K562 (cell line): ENCODE results near the gene CTSD. TPM values are rescaled to one million over a fixed set of nuclear protein-coding genes. Genes with fewer than 3 reads are reported as not detected.

Experiments used
- ATAC-seq: fragments of 200-7000 bp; cut with Tn5 transposase; 3 replicates; pipeline ENCODE4 v1.9.1; 2020; ENCODE audit warnings: moderate library complexity
- Bru-seq: library from RNA; stranded (reverse); fragments of 400-500 nt; gene quantifications from one replicate; lab custom pipeline; 2021; lab: Mats Ljungman, UMichigan
- BruChase-seq, 2 experiments: library from RNA; stranded (reverse); fragments of 400-500 nt; gene quantifications; one replicate each; lab custom pipeline; 2021; lab: Mats Ljungman, UMichigan
- BruUV-seq: library from RNA; stranded (reverse); fragments of 400-500 nt; replicated peaks from 2 replicates; lab custom pipeline; 2021; lab: Mats Ljungman, UMichigan
- CTCF ChIA-PET: fragments of 300-600 bp; formaldehyde crosslinking; extraction: SDS; loops from one replicate; lab custom pipeline; 2021; ENCODE audit warnings: low intra/inter-chr PET ratio; lab: Yijun Ruan, JAX
- POLR2A ChIA-PET: fragments of 300-600, 350-650 bp; sonication (Branson Sonifier 250); formaldehyde crosslinking; extraction: SDS; loops from one replicate; lab custom pipeline; 2021; ENCODE audit warnings: antibody characterized with exemption, inconsistent platforms; lab: Yijun Ruan, JAX
- DNase-seq, 4 experiments: peaks; one replicate each; pipeline versions ENCODE4 v3.0.0 to v3.0.0-alpha.2; 2011 to 2018; ENCODE audit warnings: low spot score in 3 of 4, mixed read lengths in 3 of 4; ENCODE audit errors: extremely low read depth in 1 of 4
- FAIRE-seq: peaks from 2 replicates; lab custom pipeline; 2011; peaks lifted over from hg19 to GRCh38; lab: Jason Lieb, UNC
- H2AFZ ChIP-seq: 2 replicates; pipeline ENCODE4 v1.6.0; 2011; ENCODE audit warnings: low read depth, low read length, control low read depth, inconsistent platforms
- H3K27ac ChIP-seq: fragments of 200-600 bp; 3 replicates; pipeline ENCODE4 v1.8.0; 2011; ENCODE audit warnings: low read depth, mild to moderate bottlenecking, control low read depth, inconsistent platforms, low read length, moderate library complexity, mixed read lengths; ENCODE audit errors: extremely low read depth
- H3K27me3 ChIP-seq, 2 experiments: fragments of 300-600 bp in 1 of 2; 2 replicates in 1 of 2; 3 replicates in 1 of 2; pipeline versions ENCODE4 v1.6.0 to v1.8.0; 2011; ENCODE audit warnings: inconsistent platforms in 2 of 2, low read length in 2 of 2, mild to moderate bottlenecking in 1 of 2, mixed read lengths in 1 of 2, moderate library complexity in 1 of 2; ENCODE audit not compliant: control insufficient read depth in 2 of 2, insufficient read depth in 2 of 2
- H3K36me3 ChIP-seq: fragments of 300-600 bp; 3 replicates; pipeline ENCODE4 v1.8.0; 2011; ENCODE audit warnings: mild to moderate bottlenecking, low read length, inconsistent platforms; ENCODE audit not compliant: control insufficient read depth, insufficient read depth
- H3K4me1 ChIP-seq, 2 experiments: fragments of 200-600 bp in 1 of 2; replicated peaks in 1 of 2; 2 replicates in 1 of 2; 3 replicates in 1 of 2; pipeline versions ENCODE4 v1.5.1 to v1.8.0; 2011; ENCODE audit warnings: inconsistent platforms in 2 of 2, low read length in 2 of 2, mild to moderate bottlenecking in 1 of 2, mixed read lengths in 1 of 2, moderate library complexity in 1 of 2; ENCODE audit not compliant: control insufficient read depth in 2 of 2, insufficient read depth in 2 of 2
- H3K4me2 ChIP-seq: 2 replicates; pipeline ENCODE4 v1.6.1; 2011; ENCODE audit warnings: low read length, control low read depth, inconsistent platforms, mixed read lengths; ENCODE audit not compliant: insufficient read depth
- H3K4me3 ChIP-seq: fragments of 200-600 bp; sonication (generic), shearing (Covaris generic); 2 replicates; pipeline ENCODE4 v1.5.1; 2016; ENCODE audit warnings: control low read depth, inconsistent platforms
- H3K79me2 ChIP-seq: fragments of 200-600 bp; 3 replicates; pipeline ENCODE4 v1.8.0; 2011; ENCODE audit warnings: low read length, inconsistent platforms; ENCODE audit not compliant: control insufficient read depth, insufficient read depth
- H3K9ac ChIP-seq, 2 experiments: 2 replicates each; pipeline versions ENCODE4 v1.6.0 to v1.6.1; 2011; ENCODE audit warnings: low read depth in 2 of 2, low read length in 2 of 2, control low read depth in 1 of 2, inconsistent platforms in 1 of 2, mild to moderate bottlenecking in 1 of 2, mixed read lengths in 1 of 2; ENCODE audit not compliant: insufficient read depth in 1 of 2
- H3K9me1 ChIP-seq: one replicate; pipeline ENCODE4 v1.6.0; 2011; ENCODE audit warnings: inconsistent platforms, mild to moderate bottlenecking, low read length, moderate library complexity; ENCODE audit not compliant: control insufficient read depth, insufficient read depth
- H3K9me3 ChIP-seq: replicated peaks from 2 replicates; pipeline ENCODE4 v1.5.1; 2011; ENCODE audit warnings: low read depth, low read length, inconsistent platforms; ENCODE audit not compliant: control insufficient read depth, insufficient read depth
- H4K20me1 ChIP-seq: replicated peaks from 2 replicates; pipeline ENCODE4 v1.6.1; 2011; ENCODE audit warnings: low read length, inconsistent platforms, mixed read lengths; ENCODE audit not compliant: control insufficient read depth, insufficient read depth
- NFE2 ChIP-seq: IDR thresholded peaks from 2 replicates; pipeline ENCODE4 v1.6.1; 2014; ENCODE audit warnings: antibody characterized with exemption, low read depth
- TCF3 ChIP-seq: sonication (generic); formaldehyde crosslinking; IDR thresholded peaks from 2 replicates; pipeline ENCODE4 v1.4.0; 2020; ENCODE audit warnings: mild to moderate bottlenecking, missing genetic modification reagents
- USF2 ChIP-seq: sonication (generic); formaldehyde crosslinking; IDR thresholded peaks from 2 replicates; pipeline ENCODE4 v1.5.0; 2020; ENCODE audit warnings: missing genetic modification reagents
- ZNF212 ChIP-seq: fragments of 450-650 bp; formaldehyde crosslinking; IDR thresholded peaks from 2 replicates; pipeline ENCODE4 v1.4.0; 2020; ENCODE audit warnings: mild to moderate bottlenecking
- WGBS: fragments of 100-300 bp; shearing (Covaris generic); methylation state at CpG from one replicate; pipeline ENCODE4 v1.1.6; 2016; ENCODE audit warnings: low coverage, mixed read lengths; ENCODE audit not compliant: insufficient coverage; ENCODE audit errors: missing lambda C conversion rate; 5-methylcytosine and 5-hydroxymethylcytosine counted together
- in situ Hi-C: fragments of 300-500 bp; cut with MboI; formaldehyde crosslinking; loops from 4 replicates; pipeline ENCODE4 v1.15.0; 2018; ENCODE audit warnings: inconsistent platforms, mixed read lengths
- intact Hi-C: fragments of 100-400 bp; cut with micrococcal nuclease; formaldehyde crosslinking; loops from 2 replicates; pipeline ENCODE4 v1.14.2; 2022
- long read RNA-seq, 3 experiments: library from polyadenylated mRNA in 2 of 3; library from RNA in 1 of 3; unstranded in 2 of 3; stranded (forward) in 1 of 3; transcript quantifications; one replicate each; pipeline ENCODE4 v2.0.0, GENCODE V29; 2019 to 2022
- polyA minus RNA-seq, 3 experiments: library from RNA; depleted of rRNA, polyadenylated mRNA; stranded (reverse); fragments of >200 nt; gene quantifications; 2 replicates each; pipeline ENCODE4 v1.2.3, GENCODE V29; 2011
- polyA plus RNA-seq, 8 experiments: library from polyadenylated mRNA; depleted of rRNA in 4 of 8; stranded (reverse) in 5 of 8; unstranded in 3 of 8; fragments of >200 nt; fragmentation: Nextera tagmentation in 2 of 8; fragmentation: Illumina TruSeq in 1 of 8; extraction: Ambion mirVana in 2 of 8; extraction: Trizol in 1 of 8; gene quantifications; 2 replicates each; pipeline versions ENCODE4 v1.2.1 to v1.2.3, GENCODE V29; 2011 to 2014; ENCODE audit warnings: inconsistent platforms in 1 of 8, missing spikeins in 1 of 8
- total RNA-seq, 7 experiments: library from RNA; depleted of rRNA in 6 of 7; stranded (reverse); fragments of >200 nt in 6 of 7; fragmentation: Illumina TruSeq in 2 of 7; extraction: Trizol in 2 of 7; gene quantifications; 2 replicates each; pipeline versions ENCODE4 v1.2.1 to v1.2.3, GENCODE V29; 2011 to 2021; ENCODE audit warnings: low replicate concordance in 1 of 7
- TF ChIP-seq, protein P1 (sequence below), 3 experiments: IDR thresholded peaks in 2 of 3; conservative IDR thresholded peaks in 1 of 3; 2 replicates each; pipeline ENCODE4 v1.5.1; 2011 to 2012; ENCODE audit warnings: low read length in 3 of 3, mild to moderate bottlenecking in 3 of 3, control low read depth in 2 of 3, improper control_type of control experiment in 1 of 3, inconsistent platforms in 1 of 3, low read depth in 1 of 3, mixed read lengths in 1 of 3, moderate library complexity in 1 of 3; ENCODE audit not compliant: insufficient read depth in 2 of 3
- TF ChIP-seq, protein P2 (sequence below), 2 experiments: IDR thresholded peaks; 2 replicates each; pipeline ENCODE4 v1.6.1; 2011; ENCODE audit warnings: borderline replicate concordance in 1 of 2, control low read depth in 1 of 2, low read depth in 1 of 2, low read length in 1 of 2, mild to moderate bottlenecking in 1 of 2, mixed read lengths in 1 of 2, moderate library complexity in 1 of 2; ENCODE audit not compliant: insufficient read depth in 1 of 2, insufficient read length in 1 of 2, poor library complexity in 1 of 2, severe bottlenecking in 1 of 2; ENCODE audit errors: extremely low read depth in 1 of 2
- TF ChIP-seq, protein P3 (sequence below): fragments of 200-800 bp; sonication (Bioruptor generic); IDR thresholded peaks from 2 replicates; pipeline ENCODE4 v1.6.1; 2017; ENCODE audit warnings: missing genetic modification characterization, missing compliant biosample characterization

Gene CTSD
- total RNA-seq (2011; cell fraction: chromatin; rRNA removed; ENCODE audit: low replicate concordance), result 15.6 and 81.0 TPM in 2 replicates
- total RNA-seq (2011; cell fraction: nucleolus; rRNA removed), result 131 and 132 TPM in 2 replicates
- total RNA-seq (2011; cell fraction: nucleoplasm; rRNA removed), result 68.3 and 83.1 TPM in 2 replicates
- 72.3 and 87.0 TPM in 2 replicates for total RNA-seq (2014; rRNA removed)
- total RNA-seq (2014; rRNA removed; fragmentation: Illumina TruSeq; extraction: Trizol), result 10.9 and 12.3 TPM in 2 replicates
- total RNA-seq (2015; rRNA removed; fragmentation: Illumina TruSeq; extraction: Trizol), result 40.9 and 42.3 TPM in 2 replicates
- 112 and 116 TPM in 2 replicates for total RNA-seq (2021)
- 21.7 and 37.1 TPM in 2 replicates for polyA plus RNA-seq (2011; rRNA removed)
- 39.6 and 74.7 TPM in 2 replicates for polyA plus RNA-seq (2011; cell fraction: cytosol; rRNA removed)
- polyA plus RNA-seq (2011; cell fraction: nucleus; rRNA removed), result 22.7 and 35.2 TPM in 2 replicates
- polyA plus RNA-seq (2012), result 84.2 and 325 TPM in 2 replicates
- polyA plus RNA-seq (2014; fragmentation: Illumina TruSeq; extraction: Trizol), result 66.8 and 111 TPM in 2 replicates
- 1 to 10 TPM; 1.0 to 3.7 TPM for polyA plus RNA-seq (2014; fragmentation: Nextera tagmentation; extraction: Ambion mirVana)
- 40.5 and 46.8 TPM in 2 replicates for polyA plus RNA-seq (2014; rRNA removed)
- polyA minus RNA-seq (2011; rRNA and poly(A)+ RNA removed), result 12.8 and 17.9 TPM in 2 replicates
- 46.3 and 49.3 TPM in 2 replicates for polyA minus RNA-seq (2011; cell fraction: cytosol; rRNA and poly(A)+ RNA removed)
- 10.1 and 11.1 TPM in 2 replicates for polyA minus RNA-seq (2011; cell fraction: nucleus; rRNA and poly(A)+ RNA removed)
- percentile 70 among the genes with signal in this experiment for Bru-seq, nascent RNA
- percentile 71 among the genes with signal in this experiment for BruChase-seq, experiment 1, labeled RNA remaining after a 2-hour chase
- percentile 76 among the genes with signal in this experiment for BruChase-seq, experiment 2, labeled RNA remaining after a 6-hour chase
- long read RNA-seq, experiment 1, transcript CTSD-201 (9 exons, 2,123 nt), result major isoform, 45 of 175 reads
- long read RNA-seq, experiment 1, partial matches to known transcripts, result 63 of 175 reads
- long read RNA-seq, experiment 1, other reads (novel, unspliced or antisense), result 67 of 175 reads
- long read RNA-seq, experiment 2, transcript CTSD-201 (9 exons, 2,123 nt), result major isoform, 144 of 180 reads
- long read RNA-seq, experiment 2, partial matches to known transcripts, result 14 of 180 reads
- long read RNA-seq, experiment 2, other reads (novel, unspliced or antisense), result 21 of 180 reads
- long read RNA-seq, experiment 3, transcript CTSD-201 (9 exons, 2,123 nt), result major isoform, 64 of 85 reads
- long read RNA-seq, experiment 3, partial matches to known transcripts, result 12 of 85 reads
- long read RNA-seq, experiment 3, other reads (novel, unspliced or antisense), result 8 of 85 reads

DNA sequence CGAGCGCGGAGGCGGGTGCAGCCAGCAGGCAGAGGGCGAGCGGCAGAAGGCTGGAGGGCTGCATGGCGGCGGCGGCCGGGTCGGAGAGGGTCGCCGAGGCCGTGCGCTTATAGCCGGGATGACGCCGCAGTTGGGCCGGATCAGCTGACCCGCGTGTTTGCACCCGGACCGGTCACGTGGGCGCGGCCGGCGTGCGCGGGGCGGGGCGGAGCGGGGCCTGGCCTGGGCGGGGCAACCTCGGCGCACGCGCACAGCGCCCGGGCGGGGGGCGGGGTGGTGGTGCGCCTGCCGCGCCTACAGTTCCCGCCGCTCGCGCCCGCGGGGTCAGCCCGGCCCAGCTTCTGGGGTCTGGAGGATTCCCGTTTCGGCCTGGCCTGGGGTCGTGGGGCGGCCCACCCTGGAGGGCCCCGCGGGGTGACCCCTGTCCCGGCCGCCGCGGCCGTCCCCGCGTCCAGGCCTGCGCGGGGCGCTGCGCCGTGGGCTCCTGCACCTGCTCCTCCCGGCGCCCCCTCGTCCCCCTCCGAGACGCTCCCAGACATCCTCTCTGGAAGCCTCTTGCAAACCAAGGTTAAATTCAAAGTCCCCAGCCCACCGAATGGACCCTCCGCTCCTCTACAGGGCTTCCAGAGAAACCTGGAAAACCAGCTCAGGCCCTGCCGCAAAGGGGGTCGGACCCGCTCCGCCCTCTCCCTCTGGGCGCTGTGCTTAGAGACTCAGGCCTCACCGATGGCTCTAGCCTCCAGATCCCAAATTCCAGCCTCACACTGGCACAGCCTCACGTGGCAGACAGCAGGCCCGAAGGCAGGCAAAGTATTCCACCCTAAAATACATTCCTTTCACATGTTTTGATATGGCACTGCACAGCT is at the start of gene CTSD:
Gene CTSD (minus strand): TSS at position 132 of the 866 bp plus-strand sequence. CDS start 68 bp downstream, at position 64.
- Histone ChIP-seq H3K9me3 (no peaks in the 10 kb centered on the region), H2AFZ (peak within 1 kb of the TSS; percentile 85), H3K79me2 (peaks cover 17% of the 10 kb centered on the region), H3K4me2 (peak within 1 kb of the TSS; percentile 72), H3K27me3 (no peaks in the 10 kb centered on the region), H3K4me3 (peak within 1 kb of the TSS; percentile 81), H4K20me1 (0 out of 2 replicates have a peak, but pooled peaks cover 4% of the 10 kb centered on the region), H3K36me3 (peaks cover 10% of the 10 kb centered on the region; the same call in 1 of the 3 replicates), H3K9ac (peak within 1 kb of the TSS; percentile 78 to 93), H3K4me1 (peaks cover 35 to 83% of the 10 kb centered on the region in 2 experiments), H3K9me1 (peaks cover 7% of the 10 kb centered on the region), H3K27ac (peak within 1 kb of the TSS; percentile 83)
- DNase-seq (peak; percentile 87 to 98 (median 98)), ATAC-seq (peak; percentile 80), FAIRE-seq (no peak)
- in situ Hi-C loops (loop anchor here (5.0 kb wide), 1 partner anchor 37 kb away; no protein-coding TSS in a partner anchor), intact Hi-C loops (no loop called here)
- ChIA-PET POLR2A (interaction anchor here (0.7 to 1.0 kb wide), 2 partner anchors 10 to 59 kb away, joined by 3 to 4 read pairs; no protein-coding TSS in a partner anchor), CTCF (no interaction called here)
- WGBS, result 5% methylated on average over 53 of the region's 85 CpGs
- TSS peak; percentile 51 for BruUV-seq
- TF ChIP-seq TCF3 (CRISPR knock-in tag) (no peak), ZNF212 (CRISPR knock-in tag) (no peak), NFE2 (peak; percentile 76), USF2 (CRISPR knock-in tag) (peak; percentile 94)
- TF ChIP-seq, protein P1, sequence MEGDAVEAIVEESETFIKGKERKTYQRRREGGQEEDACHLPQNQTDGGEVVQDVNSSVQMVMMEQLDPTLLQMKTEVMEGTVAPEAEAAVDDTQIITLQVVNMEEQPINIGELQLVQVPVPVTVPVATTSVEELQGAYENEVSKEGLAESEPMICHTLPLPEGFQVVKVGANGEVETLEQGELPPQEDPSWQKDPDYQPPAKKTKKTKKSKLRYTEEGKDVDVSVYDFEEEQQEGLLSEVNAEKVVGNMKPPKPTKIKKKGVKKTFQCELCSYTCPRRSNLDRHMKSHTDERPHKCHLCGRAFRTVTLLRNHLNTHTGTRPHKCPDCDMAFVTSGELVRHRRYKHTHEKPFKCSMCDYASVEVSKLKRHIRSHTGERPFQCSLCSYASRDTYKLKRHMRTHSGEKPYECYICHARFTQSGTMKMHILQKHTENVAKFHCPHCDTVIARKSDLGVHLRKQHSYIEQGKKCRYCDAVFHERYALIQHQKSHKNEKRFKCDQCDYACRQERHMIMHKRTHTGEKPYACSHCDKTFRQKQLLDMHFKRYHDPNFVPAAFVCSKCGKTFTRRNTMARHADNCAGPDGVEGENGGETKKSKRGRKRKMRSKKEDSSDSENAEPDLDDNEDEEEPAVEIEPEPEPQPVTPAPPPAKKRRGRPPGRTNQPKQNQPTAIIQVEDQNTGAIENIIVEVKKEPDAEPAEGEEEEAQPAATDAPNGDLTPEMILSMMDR (IDR thresholded peaks at IDR 0.05 in 2 of 3, conservative IDR thresholded peaks at IDR 0.05 in 1 of 3; ENCODE audit: insufficient read depth in 2 of 3, low read depth in 1 of 3, low read length in 3 of 3), result 0 out of 6 replicates have a peak, but pooled peaks of 1 of the 3 experiments have one; percentile 23
- TF ChIP-seq, protein P2, sequence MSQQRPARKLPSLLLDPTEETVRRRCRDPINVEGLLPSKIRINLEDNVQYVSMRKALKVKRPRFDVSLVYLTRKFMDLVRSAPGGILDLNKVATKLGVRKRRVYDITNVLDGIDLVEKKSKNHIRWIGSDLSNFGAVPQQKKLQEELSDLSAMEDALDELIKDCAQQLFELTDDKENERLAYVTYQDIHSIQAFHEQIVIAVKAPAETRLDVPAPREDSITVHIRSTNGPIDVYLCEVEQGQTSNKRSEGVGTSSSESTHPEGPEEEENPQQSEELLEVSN (IDR thresholded peaks at IDR 0.05; ENCODE audit: borderline replicate concordance in 1 of 2, extremely low read depth in 1 of 2, insufficient read depth in 1 of 2, insufficient read length in 1 of 2, low read depth in 1 of 2, low read length in 1 of 2, poor library complexity in 1 of 2, severe bottlenecking in 1 of 2), result peak; percentile 39 to 79
- TF ChIP-seq, protein P3, sequence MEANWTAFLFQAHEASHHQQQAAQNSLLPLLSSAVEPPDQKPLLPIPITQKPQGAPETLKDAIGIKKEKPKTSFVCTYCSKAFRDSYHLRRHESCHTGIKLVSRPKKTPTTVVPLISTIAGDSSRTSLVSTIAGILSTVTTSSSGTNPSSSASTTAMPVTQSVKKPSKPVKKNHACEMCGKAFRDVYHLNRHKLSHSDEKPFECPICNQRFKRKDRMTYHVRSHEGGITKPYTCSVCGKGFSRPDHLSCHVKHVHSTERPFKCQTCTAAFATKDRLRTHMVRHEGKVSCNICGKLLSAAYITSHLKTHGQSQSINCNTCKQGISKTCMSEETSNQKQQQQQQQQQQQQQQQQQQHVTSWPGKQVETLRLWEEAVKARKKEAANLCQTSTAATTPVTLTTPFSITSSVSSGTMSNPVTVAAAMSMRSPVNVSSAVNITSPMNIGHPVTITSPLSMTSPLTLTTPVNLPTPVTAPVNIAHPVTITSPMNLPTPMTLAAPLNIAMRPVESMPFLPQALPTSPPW, result peak; percentile 78
